Uterus (tissue), 2 donors: Measurements from ENCODE around the gene EYS.

Experiments used
- POLR2A ChIP-seq, 2 donors: fragments of 450-650 bp; IDR thresholded peaks; one replicate each; pipeline ENCODE4 v1.6.1; 2016; ENCODE audit warnings: antibody characterized with exemption in 2 of 2, mild to moderate bottlenecking in 1 of 2, moderate library complexity in 1 of 2
- TF ChIP-seq, protein P1 (sequence below), 4 experiments: fragments of 200-600 bp in 2 of 4; fragments of 450-650 bp in 2 of 4; sonication (generic) in 2 of 4; IDR thresholded peaks; one replicate each; pipeline ENCODE4 v1.5.1; 2016 to 2019; ENCODE audit warnings: antibody characterized with exemption in 4 of 4, mild to moderate bottlenecking in 2 of 4, moderate library complexity in 1 of 4

DNA sequence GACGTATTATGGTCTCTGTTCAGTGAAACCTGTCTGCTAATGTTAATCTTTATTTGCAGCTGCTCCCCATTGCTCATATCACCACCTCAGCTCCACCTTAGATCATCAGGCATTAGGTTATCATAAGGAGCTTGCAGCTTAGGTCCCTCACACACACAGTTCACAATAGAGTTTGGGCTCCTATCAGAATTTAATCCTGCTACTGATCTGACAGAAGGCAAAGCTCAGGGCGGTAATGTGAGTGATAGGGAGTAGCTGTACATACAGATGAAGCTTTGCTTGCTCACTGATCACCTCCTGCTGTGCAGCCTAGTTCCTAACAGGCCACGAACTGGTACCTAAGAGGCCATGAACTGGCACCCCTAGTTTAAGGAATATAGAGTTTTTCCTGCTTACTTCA lies 989.7 kb downstream of the EYS start:
- TF ChIP-seq, protein P1, sequence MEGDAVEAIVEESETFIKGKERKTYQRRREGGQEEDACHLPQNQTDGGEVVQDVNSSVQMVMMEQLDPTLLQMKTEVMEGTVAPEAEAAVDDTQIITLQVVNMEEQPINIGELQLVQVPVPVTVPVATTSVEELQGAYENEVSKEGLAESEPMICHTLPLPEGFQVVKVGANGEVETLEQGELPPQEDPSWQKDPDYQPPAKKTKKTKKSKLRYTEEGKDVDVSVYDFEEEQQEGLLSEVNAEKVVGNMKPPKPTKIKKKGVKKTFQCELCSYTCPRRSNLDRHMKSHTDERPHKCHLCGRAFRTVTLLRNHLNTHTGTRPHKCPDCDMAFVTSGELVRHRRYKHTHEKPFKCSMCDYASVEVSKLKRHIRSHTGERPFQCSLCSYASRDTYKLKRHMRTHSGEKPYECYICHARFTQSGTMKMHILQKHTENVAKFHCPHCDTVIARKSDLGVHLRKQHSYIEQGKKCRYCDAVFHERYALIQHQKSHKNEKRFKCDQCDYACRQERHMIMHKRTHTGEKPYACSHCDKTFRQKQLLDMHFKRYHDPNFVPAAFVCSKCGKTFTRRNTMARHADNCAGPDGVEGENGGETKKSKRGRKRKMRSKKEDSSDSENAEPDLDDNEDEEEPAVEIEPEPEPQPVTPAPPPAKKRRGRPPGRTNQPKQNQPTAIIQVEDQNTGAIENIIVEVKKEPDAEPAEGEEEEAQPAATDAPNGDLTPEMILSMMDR (IDR thresholded peaks at IDR 0.05), result no peak
- no peak for TF ChIP-seq POLR2A (IDR thresholded peaks at IDR 0.05)
